ENCODE results near the gene MOBP. TPM values are rescaled to one million over a fixed set of nuclear protein-coding genes. Genes with fewer than 3 reads are reported as not detected.
A peak's percentile ranks its signal among the peaks of the same experiment; 100 is the strongest.
"Not testable (repeated sequence)": the region's sequence is repeated elsewhere in the genome, so short reads cannot be mapped to it uniquely, and the experiment has no call there.

Gene MOBP
- total RNA-seq, 1 experiment from 2014 or later, result not detected

GRCh38 chr3:39438880-39439279 lies 28.6 kb upstream of the MOBP start:
- 0 out of 2 replicates have a peak, but pooled peaks cover 3% of the 10 kb centered on the region for H3K4me1 ChIP-seq (replicated peaks)
- no peaks in the 10 kb centered on the region for H3K36me3 ChIP-seq
- H3K9me3 ChIP-seq (replicated peaks), result no peaks in the 10 kb centered on the region
- H3K4me3 ChIP-seq, result no peak overlapping the region
- H3K27me3 ChIP-seq (replicated peaks), result no peaks in the 10 kb centered on the region
- H3K27ac ChIP-seq, result no peak overlapping the region
- no peak for DNase-seq (ENCODE audit: low read depth in 1 of 2, low spot score in 2 of 2)

DNA sequence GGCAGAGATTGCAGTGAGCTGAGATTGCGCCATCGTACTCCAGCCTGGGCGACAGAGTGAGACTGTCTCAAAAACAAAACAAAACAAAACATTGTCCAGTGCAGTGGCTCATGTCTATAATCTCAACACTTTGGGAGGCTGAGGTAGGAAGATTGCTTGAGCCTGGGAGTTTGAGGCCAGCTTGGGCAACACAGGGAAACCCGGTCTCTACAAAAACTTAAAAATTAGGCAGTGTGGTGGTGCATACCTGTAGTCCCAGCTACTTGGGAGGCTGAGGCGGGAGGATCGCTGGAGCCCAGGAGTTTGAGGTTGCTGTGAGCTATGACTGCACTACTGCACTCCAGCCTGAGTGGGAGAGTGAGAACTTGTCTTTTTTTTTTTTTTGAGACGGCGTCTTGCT lies 27.2 kb upstream of the MOBP start:
- no peaks in the 10 kb centered on the region for H3K4me1 ChIP-seq (replicated peaks)
- no peak overlapping the region for H3K4me3 ChIP-seq
- H3K27me3 ChIP-seq (replicated peaks), result no peaks in the 10 kb centered on the region
- no peaks in the 10 kb centered on the region for H3K36me3 ChIP-seq
- no peak for DNase-seq (ENCODE audit: low read depth in 1 of 2, low spot score in 2 of 2)
- H3K9me3 ChIP-seq (replicated peaks), result no peaks in the 10 kb centered on the region
- no peak overlapping the region for H3K27ac ChIP-seq

GRCh38 chr3:39443530-39443929 lies 23.9 kb upstream of the MOBP start:
- Histone ChIP-seq H3K9me3 (replicated peaks) (no peaks in the 10 kb centered on the region), H3K27ac (no peak overlapping the region), H3K27me3 (replicated peaks) (peaks cover 6% of the 10 kb centered on the region; the same call in 1 of the 2 replicates), H3K36me3 (no peaks in the 10 kb centered on the region), H3K4me1 (replicated peaks) (no peaks in the 10 kb centered on the region), H3K4me3 (no peak overlapping the region)
- no peak for DNase-seq (ENCODE audit: low read depth in 1 of 2, low spot score in 2 of 2)

- H3K4me1 ChIP-seq (replicated peaks), result no peaks in the 10 kb centered on the region
- H3K27me3 ChIP-seq (replicated peaks), result peaks cover 6% of the 10 kb centered on the region; the same call in 1 of the 2 replicates
- no peak overlapping the region for H3K4me3 ChIP-seq
- no peaks in the 10 kb centered on the region for H3K36me3 ChIP-seq
- no peaks in the 10 kb centered on the region for H3K9me3 ChIP-seq (replicated peaks)
- no peak overlapping the region for H3K27ac ChIP-seq
- DNase-seq (ENCODE audit: low read depth in 1 of 2, low spot score in 2 of 2), result no peak
Measured at GRCh38 chr3:39445927-39446326, 21.6 kb upstream of the MOBP start.

DNA sequence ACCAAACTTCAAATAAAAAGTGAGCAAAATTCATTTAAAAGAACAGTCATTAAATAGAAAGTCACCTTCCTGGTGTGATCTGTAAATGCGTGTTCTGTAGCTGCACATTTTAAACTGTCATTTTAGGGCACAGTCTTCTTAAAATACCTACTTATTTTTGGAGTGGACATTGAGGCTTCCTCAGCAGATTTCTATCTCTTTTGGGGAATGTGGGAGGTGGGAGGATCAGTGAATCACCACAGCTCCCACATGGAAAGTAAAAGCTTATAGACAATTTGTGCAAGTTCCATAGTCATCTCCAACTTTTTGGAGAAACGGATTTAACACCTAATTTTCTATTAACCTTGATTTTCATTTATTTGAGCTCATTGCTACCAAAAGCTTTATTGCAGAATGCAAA lies 21.0 kb upstream of the MOBP start:
- Histone ChIP-seq H3K36me3 (no peaks in the 10 kb centered on the region), H3K27ac (no peak overlapping the region), H3K4me3 (no peak overlapping the region), H3K9me3 (replicated peaks) (no peaks in the 10 kb centered on the region), H3K27me3 (replicated peaks) (peaks cover 6% of the 10 kb centered on the region; the same call in 1 of the 2 replicates), H3K4me1 (replicated peaks) (no peaks in the 10 kb centered on the region)
- DNase-seq (ENCODE audit: low read depth in 1 of 2, low spot score in 2 of 2), result no peak

GRCh38 chr3:39447637-39448483 lies 19.6 kb upstream of the MOBP start:
- Histone ChIP-seq H3K27me3 (replicated peaks) (peaks cover 6% of the 10 kb centered on the region; the same call in 1 of the 2 replicates), H3K27ac (no peak overlapping the region)

DNA sequence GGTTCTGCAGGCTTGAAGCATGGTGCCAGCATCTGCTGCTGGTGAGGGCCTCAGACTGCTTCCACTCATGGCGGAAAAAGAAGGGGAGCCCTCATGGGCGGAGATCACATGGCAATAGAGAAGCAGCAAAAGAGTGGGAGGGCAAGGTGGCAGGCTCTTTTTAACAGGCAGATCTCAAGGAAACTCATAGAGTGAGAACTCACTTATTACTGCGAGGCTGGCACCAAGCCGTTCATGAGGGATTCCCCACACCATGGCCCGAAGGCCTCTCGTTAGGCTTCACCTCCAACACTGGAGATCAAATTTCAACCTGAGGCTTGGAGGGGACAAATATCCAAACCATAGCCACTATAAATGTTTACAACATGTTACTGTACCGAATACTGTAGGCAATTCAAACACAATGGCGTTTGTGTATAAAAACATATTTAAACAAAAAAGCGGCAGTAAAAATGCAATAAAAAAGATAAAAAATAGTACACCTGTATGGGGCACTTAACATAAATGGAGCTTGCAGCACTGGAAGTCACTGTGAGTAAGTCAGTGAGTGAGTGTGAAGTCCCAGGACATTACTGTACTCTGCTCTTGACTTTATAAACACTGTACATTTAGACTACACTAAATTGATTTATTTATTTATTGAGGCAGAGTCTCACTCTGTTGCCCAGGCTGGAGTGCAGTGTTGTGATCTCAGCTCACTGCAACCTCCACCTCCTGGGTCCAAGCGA lies 18.8 kb upstream of the MOBP start:
- no peaks in the 10 kb centered on the region for H3K9me3 ChIP-seq (replicated peaks)
- H3K4me3 ChIP-seq, result no peak overlapping the region
- H3K27ac ChIP-seq, result no peak overlapping the region
- H3K27me3 ChIP-seq (replicated peaks), result peaks cover 6% of the 10 kb centered on the region; the same call in 1 of the 2 replicates
- H3K4me1 ChIP-seq (replicated peaks), result no peaks in the 10 kb centered on the region
- no peak for DNase-seq (ENCODE audit: low read depth in 1 of 2, low spot score in 2 of 2)
- H3K36me3 ChIP-seq, result no peaks in the 10 kb centered on the region

More at GRCh38 chr3:39447637-39448483, 19.6 kb upstream of the MOBP start:
- no peaks in the 10 kb centered on the region for H3K9me3 ChIP-seq (replicated peaks)
- no peak overlapping the region for H3K4me3 ChIP-seq
- DNase-seq (ENCODE audit: low read depth in 1 of 2, low spot score in 2 of 2), result peak; percentile 38 to 60
- H3K4me1 ChIP-seq (replicated peaks), result no peaks in the 10 kb centered on the region
- H3K36me3 ChIP-seq, result no peaks in the 10 kb centered on the region

GRCh38 chr3:39449796-39450195 lies 17.7 kb upstream of the MOBP start:
- Histone ChIP-seq H3K27me3 (replicated peaks) (peaks cover 6% of the 10 kb centered on the region; the same call in 1 of the 2 replicates), H3K4me1 (replicated peaks) (no peaks in the 10 kb centered on the region), H3K36me3 (no peaks in the 10 kb centered on the region), H3K4me3 (no peak overlapping the region), H3K9me3 (replicated peaks) (no peaks in the 10 kb centered on the region), H3K27ac (no peak overlapping the region)
- DNase-seq (ENCODE audit: low read depth in 1 of 2, low spot score in 2 of 2), result no peak

GRCh38 chr3:39453134-39453533 lies 14.3 kb upstream of the MOBP start:
- no peak for DNase-seq (ENCODE audit: low read depth in 1 of 2, low spot score in 2 of 2)
- H3K9me3 ChIP-seq (replicated peaks), result no peaks in the 10 kb centered on the region
- no peaks in the 10 kb centered on the region for H3K4me1 ChIP-seq (replicated peaks)
- H3K27me3 ChIP-seq (replicated peaks), result no peaks in the 10 kb centered on the region
- no peak overlapping the region for H3K27ac ChIP-seq
- H3K36me3 ChIP-seq, result no peaks in the 10 kb centered on the region
- no peak overlapping the region for H3K4me3 ChIP-seq

DNA sequence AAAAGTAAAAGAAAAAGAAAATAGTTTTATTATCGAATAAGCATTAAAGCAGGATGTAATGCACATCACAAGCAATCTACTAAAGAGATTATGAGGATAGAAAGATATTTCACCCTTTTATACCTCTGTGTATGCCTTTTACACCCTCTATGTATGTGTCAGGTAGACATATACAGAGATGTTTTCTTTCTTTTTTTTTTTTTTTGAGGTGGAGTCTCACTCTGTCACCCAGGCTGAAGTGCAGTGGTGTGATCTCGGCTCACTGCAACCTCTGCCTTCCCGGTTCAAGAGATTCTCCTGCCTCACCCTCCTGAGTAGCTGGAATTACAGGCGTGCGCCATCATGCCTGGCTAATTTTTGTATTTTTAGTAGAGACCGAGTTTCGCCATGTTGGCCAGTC lies 13.6 kb upstream of the MOBP start:
- H3K27ac ChIP-seq, result not testable (repeated sequence)

DNA sequence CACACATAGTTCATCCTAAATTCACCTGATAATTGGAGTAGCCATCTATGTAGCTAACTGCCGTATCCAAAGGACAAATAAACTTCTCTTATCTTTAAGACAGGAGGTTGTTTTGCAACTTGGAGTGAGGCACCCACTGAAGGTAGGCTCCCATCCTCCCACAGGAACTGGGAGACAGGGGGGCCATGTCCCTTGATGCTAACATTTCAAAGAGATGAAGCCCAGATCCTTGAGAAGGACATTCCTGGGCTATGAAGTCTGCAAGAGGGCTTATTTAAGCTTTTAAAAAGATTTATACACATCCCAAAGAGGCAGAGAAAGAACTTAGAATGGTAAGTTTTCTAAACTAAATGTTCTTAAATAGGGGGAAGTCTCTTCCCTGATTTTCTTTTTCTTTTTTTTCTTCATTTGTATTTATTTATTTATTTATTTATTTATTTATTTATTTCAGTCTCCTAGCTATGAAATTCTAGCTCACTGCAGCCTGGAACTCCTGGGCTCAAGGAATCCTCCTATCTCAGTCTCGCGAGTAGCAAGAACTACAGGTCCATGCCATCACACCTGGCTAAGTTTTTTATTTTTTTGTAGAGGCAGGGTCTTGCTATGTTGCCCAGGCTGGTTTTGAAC lies 12.8 kb upstream of the MOBP start:
- Histone ChIP-seq H3K36me3 (no peaks in the 10 kb centered on the region), H3K4me1 (replicated peaks) (no peaks in the 10 kb centered on the region), H3K27ac (no peak overlapping the region), H3K4me3 (no peak overlapping the region), H3K27me3 (replicated peaks) (no peaks in the 10 kb centered on the region), H3K9me3 (replicated peaks) (no peaks in the 10 kb centered on the region)
- DNase-seq (ENCODE audit: low read depth in 1 of 2, low spot score in 2 of 2), result no peak

More for the DNA sequence above, 13.6 kb upstream of the MOBP start:
- not testable (repeated sequence) for H3K4me1 ChIP-seq (replicated peaks); H3K27me3 ChIP-seq (replicated peaks); H3K4me3 ChIP-seq; DNase-seq (ENCODE audit: low read depth in 1 of 2, low spot score in 2 of 2); H3K9me3 ChIP-seq (replicated peaks); H3K36me3 ChIP-seq

DNA sequence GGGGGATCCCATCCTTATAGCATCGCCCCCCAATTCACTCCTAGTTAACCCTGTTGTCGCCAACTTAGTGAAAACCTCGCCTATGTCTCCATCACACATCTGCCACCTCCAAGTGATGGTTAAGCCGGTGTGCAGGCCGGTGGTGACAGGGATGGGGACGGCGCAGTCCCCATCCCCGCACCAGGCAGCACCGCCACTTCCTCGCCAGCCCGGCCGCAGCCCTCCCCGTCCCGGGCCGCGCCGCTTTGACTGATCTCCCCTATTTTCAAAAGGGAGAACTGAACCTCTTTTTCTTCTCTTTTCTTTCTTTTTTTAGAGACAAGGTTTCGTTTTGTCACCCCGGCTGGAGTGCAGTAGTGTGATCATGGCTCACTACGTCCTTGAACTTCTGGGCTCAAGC lies 11.3 kb upstream of the MOBP start:
- DNase-seq (ENCODE audit: low read depth in 1 of 2, low spot score in 2 of 2), result no peak
- H3K9me3 ChIP-seq (replicated peaks), result no peaks in the 10 kb centered on the region
- H3K4me3 ChIP-seq, result no peak overlapping the region
- no peaks in the 10 kb centered on the region for H3K27me3 ChIP-seq (replicated peaks)
- no peaks in the 10 kb centered on the region for H3K36me3 ChIP-seq
- no peaks in the 10 kb centered on the region for H3K4me1 ChIP-seq (replicated peaks)
- no peak overlapping the region for H3K27ac ChIP-seq

- Histone ChIP-seq H3K9me3 (replicated peaks) (no peaks in the 10 kb centered on the region), H3K27ac (no peak overlapping the region), H3K27me3 (replicated peaks) (no peaks in the 10 kb centered on the region), H3K4me1 (replicated peaks) (no peaks in the 10 kb centered on the region), H3K36me3 (no peaks in the 10 kb centered on the region), H3K4me3 (no peak overlapping the region)
- DNase-seq (ENCODE audit: low read depth in 1 of 2, low spot score in 2 of 2), result no peak
Measured at GRCh38 chr3:39457361-39457760, 10.1 kb upstream of the MOBP start.

GRCh38 chr3:39458579-39458978 lies 8.9 kb upstream of the MOBP start:
- H3K4me3 ChIP-seq; H3K36me3 ChIP-seq; H3K4me1 ChIP-seq (replicated peaks): not testable (repeated sequence)

More at GRCh38 chr3:39458579-39458978, 8.9 kb upstream of the MOBP start:
- H3K27me3 ChIP-seq (replicated peaks); H3K27ac ChIP-seq; H3K9me3 ChIP-seq (replicated peaks); DNase-seq (ENCODE audit: low read depth in 1 of 2, low spot score in 2 of 2): not testable (repeated sequence)

All from SJSA1 (cell line).